Gastroesophageal sphincter (tissue), 3 donors: ENCODE results near the gene PTPRN2.

Source experiments
- CTCF ChIP-seq, 4 experiments: fragments of 200-600 bp in 2 of 4; fragments of 450-650 bp in 2 of 4; sonication (generic) in 1 of 4; IDR thresholded peaks; one replicate each; pipeline ENCODE4 v1.5.1; 2017 to 2019; ENCODE audit warnings: antibody characterized with exemption in 4 of 4, mild to moderate bottlenecking in 2 of 4, moderate library complexity in 2 of 4
- POLR2A ChIP-seq, 2 donors: fragments of 450-650 bp; IDR thresholded peaks; one replicate each; pipeline ENCODE4 v1.6.1; 2017; ENCODE audit warnings: antibody characterized with exemption in 2 of 2, mild to moderate bottlenecking in 2 of 2, moderate library complexity in 1 of 2
- POLR2AphosphoS5 ChIP-seq: sonication (generic); formaldehyde crosslinking; IDR thresholded peaks from one replicate; pipeline ENCODE4 v1.6.1; 2017; ENCODE audit warnings: antibody characterized with exemption

GRCh38 chr7:157936976-157937375 lies 650.6 kb downstream of the PTPRN2 start:
- TF ChIP-seq POLR2AphosphoS5 (no peak), CTCF (IDR thresholded peaks at IDR 0.05) (no peak), POLR2A (IDR thresholded peaks at IDR 0.05) (no peak)
